ENCODE data around the gene KHK. TPM values are rescaled to one million over a fixed set of nuclear protein-coding genes. Genes with fewer than 3 reads are reported as not detected.
A peak's percentile ranks its signal among the peaks of the same experiment; 100 is the strongest.

Gene KHK
- total RNA-seq, 4 donors from 2014 or later = 2.8 to 6.3 (median 3.8) TPM

DNA sequence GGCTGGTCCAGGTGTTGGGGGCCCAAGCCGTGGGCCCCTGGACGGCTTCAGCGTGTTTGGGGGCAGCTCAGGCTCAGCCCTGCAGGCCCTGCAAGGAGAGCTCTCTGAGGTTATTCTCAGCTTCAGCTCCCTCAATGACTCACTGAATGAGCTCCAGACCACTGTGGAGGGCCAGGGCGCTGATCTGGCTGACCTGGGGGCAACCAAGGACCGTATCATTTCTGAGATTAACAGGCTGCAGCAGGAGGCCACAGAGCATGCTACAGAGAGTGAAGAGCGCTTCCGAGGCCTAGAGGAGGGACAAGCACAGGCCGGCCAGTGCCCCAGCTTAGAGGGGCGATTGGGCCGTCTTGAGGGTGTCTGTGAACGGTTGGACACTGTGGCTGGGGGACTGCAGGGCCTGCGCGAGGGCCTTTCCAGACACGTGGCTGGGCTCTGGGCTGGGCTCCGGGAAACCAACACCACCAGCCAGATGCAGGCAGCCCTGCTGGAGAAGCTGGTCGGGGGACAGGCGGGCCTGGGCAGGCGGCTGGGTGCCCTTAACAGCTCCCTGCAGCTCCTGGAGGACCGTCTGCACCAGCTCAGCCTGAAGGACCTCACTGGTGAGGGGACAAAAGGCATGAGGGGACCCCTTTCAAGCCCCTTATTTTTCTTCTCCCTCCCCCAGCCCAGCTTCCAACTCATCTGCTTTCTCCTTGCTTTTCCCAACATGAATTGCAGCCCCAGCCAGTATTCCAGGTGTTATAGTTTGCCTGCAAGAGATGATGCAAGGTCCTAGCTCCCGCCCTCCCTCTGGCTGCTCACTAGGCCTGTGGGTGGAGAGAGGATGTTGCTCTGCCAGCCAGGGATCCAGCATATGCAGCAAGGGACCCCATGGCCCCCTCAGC lies 2.9 kb upstream of the KHK start:
- Histone ChIP-seq H3K4me1 (peaks cover 70% of the 10 kb centered on the region), H3K27ac (no peak overlapping the region), H3K9me3 (no peaks in the 10 kb centered on the region), H3K27me3 (no peaks in the 10 kb centered on the region), H3K36me3 (no peaks in the 10 kb centered on the region), H3K4me3 (no peak overlapping the region)
- no peak for DNase-seq (ENCODE audit: low spot score in 2 of 2)
- 78% methylated on average over 15 of the region's 20 CpGs for WGBS
- TF ChIP-seq, protein P1, sequence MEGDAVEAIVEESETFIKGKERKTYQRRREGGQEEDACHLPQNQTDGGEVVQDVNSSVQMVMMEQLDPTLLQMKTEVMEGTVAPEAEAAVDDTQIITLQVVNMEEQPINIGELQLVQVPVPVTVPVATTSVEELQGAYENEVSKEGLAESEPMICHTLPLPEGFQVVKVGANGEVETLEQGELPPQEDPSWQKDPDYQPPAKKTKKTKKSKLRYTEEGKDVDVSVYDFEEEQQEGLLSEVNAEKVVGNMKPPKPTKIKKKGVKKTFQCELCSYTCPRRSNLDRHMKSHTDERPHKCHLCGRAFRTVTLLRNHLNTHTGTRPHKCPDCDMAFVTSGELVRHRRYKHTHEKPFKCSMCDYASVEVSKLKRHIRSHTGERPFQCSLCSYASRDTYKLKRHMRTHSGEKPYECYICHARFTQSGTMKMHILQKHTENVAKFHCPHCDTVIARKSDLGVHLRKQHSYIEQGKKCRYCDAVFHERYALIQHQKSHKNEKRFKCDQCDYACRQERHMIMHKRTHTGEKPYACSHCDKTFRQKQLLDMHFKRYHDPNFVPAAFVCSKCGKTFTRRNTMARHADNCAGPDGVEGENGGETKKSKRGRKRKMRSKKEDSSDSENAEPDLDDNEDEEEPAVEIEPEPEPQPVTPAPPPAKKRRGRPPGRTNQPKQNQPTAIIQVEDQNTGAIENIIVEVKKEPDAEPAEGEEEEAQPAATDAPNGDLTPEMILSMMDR (IDR thresholded peaks at IDR 0.05) = no peak
- no peak for TF ChIP-seq POLR2A (IDR thresholded peaks at IDR 0.05)
- TF ChIP-seq POLR2AphosphoS5 (IDR thresholded peaks at IDR 0.05) = no peak
- no peak for TF ChIP-seq EP300 (IDR thresholded peaks at IDR 0.05)

DNA sequence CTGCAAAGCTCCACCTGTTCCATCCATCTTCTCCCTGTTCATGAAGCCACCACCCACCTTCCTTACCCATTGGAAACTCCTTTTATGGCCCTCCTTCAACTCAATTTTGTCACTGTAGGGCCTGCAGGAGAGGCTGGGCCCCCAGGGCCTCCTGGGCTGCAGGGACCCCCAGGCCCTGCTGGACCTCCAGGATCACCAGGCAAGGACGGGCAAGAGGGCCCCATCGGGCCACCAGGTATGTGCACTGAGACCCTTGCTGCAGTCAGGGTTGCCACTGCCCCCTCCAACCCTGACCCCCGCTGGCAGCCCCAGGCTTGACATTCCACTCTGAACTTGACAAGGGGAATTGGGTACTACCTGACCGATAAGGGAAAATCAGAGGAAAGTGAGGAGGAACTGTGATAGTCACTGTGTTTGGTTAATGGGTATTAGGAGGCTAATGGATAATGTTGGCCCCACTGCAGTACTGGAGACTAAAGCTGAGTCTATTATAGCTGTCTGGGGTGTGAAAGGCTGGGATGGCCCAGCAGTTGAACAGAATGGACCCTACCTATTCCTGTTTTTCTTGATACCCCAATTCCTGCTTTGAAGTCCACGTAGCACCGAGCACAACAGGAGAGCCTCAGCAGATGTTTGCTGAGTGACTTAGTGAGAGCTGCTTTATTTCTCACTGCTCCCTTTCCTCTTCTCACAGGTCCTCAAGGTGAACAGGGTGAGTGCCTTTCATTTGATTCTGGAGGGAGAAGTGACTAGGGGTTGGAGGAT lies 2.1 kb upstream of the KHK start:
- H3K27me3 ChIP-seq = no peaks in the 10 kb centered on the region
- H3K4me1 ChIP-seq = peaks cover 63% of the 10 kb centered on the region
- no peak overlapping the region for H3K27ac ChIP-seq
- H3K9me3 ChIP-seq = no peaks in the 10 kb centered on the region
- no peak overlapping the region for H3K4me3 ChIP-seq
- H3K36me3 ChIP-seq = no peaks in the 10 kb centered on the region
- 93% methylated on average over 6 of the region's 6 CpGs for WGBS
- TF ChIP-seq EP300 (IDR thresholded peaks at IDR 0.05) (no peak), POLR2A (IDR thresholded peaks at IDR 0.05) (no peak), POLR2AphosphoS5 (IDR thresholded peaks at IDR 0.05) (no peak)
- TF ChIP-seq, protein P1 (IDR thresholded peaks at IDR 0.05) = no peak
- DNase-seq (ENCODE audit: low spot score in 2 of 2) = no peak

DNA sequence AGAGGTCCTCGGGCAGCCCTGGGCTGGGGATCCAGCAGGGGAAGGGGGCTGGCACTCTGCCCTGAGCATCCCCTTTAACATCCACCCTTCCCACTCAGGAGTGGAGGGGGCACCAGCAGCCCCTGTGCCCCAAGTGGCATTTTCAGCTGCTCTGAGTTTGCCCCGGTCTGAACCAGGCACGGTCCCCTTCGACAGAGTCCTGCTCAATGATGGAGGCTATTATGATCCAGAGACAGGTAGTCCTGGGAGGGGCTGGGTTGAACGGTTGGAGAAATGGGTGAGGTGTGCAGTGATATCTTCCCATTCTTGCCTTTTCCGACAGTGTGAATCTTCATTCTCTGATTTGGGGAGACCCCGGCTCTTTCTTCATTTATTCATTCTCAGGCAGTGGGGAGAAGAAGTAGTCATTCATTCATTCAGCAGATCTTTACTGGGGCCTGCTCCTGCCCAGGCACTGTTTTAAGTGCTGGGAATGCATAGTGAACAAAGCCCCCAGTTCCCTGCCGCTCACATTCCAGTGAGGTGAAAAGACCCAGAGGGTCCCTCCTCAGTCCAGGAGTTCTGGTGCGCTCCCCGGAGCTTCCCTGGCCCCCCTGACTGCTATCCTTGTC lies 1.4 kb upstream of the KHK start:
- no peaks in the 10 kb centered on the region for H3K9me3 ChIP-seq
- H3K4me3 ChIP-seq = peak overlapping the region; percentile 73
- 79% methylated on average over 7 of the region's 10 CpGs for WGBS
- TF ChIP-seq POLR2A (IDR thresholded peaks at IDR 0.05) = no peak
- no peak for TF ChIP-seq POLR2AphosphoS5 (IDR thresholded peaks at IDR 0.05)
- no peak for TF ChIP-seq EP300 (IDR thresholded peaks at IDR 0.05)
- TF ChIP-seq, protein P1 (IDR thresholded peaks at IDR 0.05) = no peak
- no peaks in the 10 kb centered on the region for H3K27me3 ChIP-seq
- no peaks in the 10 kb centered on the region for H3K36me3 ChIP-seq
- DNase-seq (ENCODE audit: low spot score in 2 of 2) = no peak
- H3K4me1 ChIP-seq = peaks cover 56% of the 10 kb centered on the region
- peak overlapping the region; percentile 79 for H3K27ac ChIP-seq

DNA sequence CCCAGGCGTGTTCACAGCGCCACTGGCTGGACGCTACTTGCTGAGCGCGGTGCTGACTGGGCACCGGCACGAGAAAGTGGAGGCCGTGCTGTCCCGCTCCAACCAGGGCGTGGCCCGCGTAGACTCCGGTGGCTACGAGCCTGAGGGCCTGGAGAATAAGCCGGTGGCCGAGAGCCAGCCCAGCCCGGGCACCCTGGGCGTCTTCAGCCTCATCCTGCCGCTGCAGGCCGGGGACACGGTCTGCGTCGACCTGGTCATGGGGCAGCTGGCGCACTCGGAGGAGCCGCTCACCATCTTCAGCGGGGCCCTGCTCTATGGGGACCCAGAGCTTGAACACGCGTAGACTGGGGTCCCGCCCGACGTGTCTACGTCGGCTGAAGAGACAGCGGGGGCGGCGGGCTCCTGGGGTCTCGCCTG lies 891 bp upstream of the KHK start:
- Histone ChIP-seq H3K27ac (peak overlapping the region; percentile 79), H3K4me3 (peak overlapping the region; percentile 73), H3K9me3 (no peaks in the 10 kb centered on the region), H3K36me3 (no peaks in the 10 kb centered on the region), H3K4me1 (peaks cover 51% of the 10 kb centered on the region), H3K27me3 (no peaks in the 10 kb centered on the region)
- WGBS = 0% methylated on average over 4 of the region's 38 CpGs
- TF ChIP-seq POLR2A (IDR thresholded peaks at IDR 0.05) = no peak
- no peak for TF ChIP-seq POLR2AphosphoS5 (IDR thresholded peaks at IDR 0.05)
- TF ChIP-seq EP300 (IDR thresholded peaks at IDR 0.05) = no peak
- TF ChIP-seq, protein P1 (IDR thresholded peaks at IDR 0.05) = peak in 1 of 2 donors; percentile 10
- DNase-seq (ENCODE audit: low spot score in 2 of 2) = peak in 1 of 2 donors; percentile 89

All from suprapubic skin (tissue), 4 donors.